HG03066 (cell line): ENCODE data around the gene LRRC61.
A peak's percentile ranks its signal among the peaks of the same experiment; 100 is the strongest.
"Not testable (repeated sequence)": the region's sequence is repeated elsewhere in the genome, so short reads cannot be mapped to it uniquely, and the experiment has no call there.

Source experiments
- ATAC-seq: cut with Tn5 transposase; IDR thresholded peaks from one replicate; pipeline ENCODE4 v1.9.1; 2021; ENCODE audit warnings: low read depth; ENCODE audit not compliant: unreplicated experiment

Gene LRRC61

GRCh38 chr7:150380463-150380862, 57.3 kb downstream of the LRRC61 start:
- peak; percentile 19 for ATAC-seq

- ATAC-seq: no peak
These were observed 57.9 kb downstream of the LRRC61 start for GRCh38 chr7:150381096-150381495.

- ATAC-seq: no peak
These were observed 58.6 kb downstream of the LRRC61 start for GRCh38 chr7:150381785-150382122.

GRCh38 chr7:150382123-150382843, 59.1 kb downstream of the LRRC61 start:
- ATAC-seq: no peak

- no peak for ATAC-seq
These were observed 59.7 kb downstream of the LRRC61 start for GRCh38 chr7:150382844-150383225.

- no peak for ATAC-seq
These were observed 60.7 kb downstream of the LRRC61 start for GRCh38 chr7:150383710-150384397.

- ATAC-seq: no peak
These were observed 61.5 kb downstream of the LRRC61 start for GRCh38 chr7:150384406-150385301.

- no peak for ATAC-seq
These were observed 62.2 kb downstream of the LRRC61 start for GRCh38 chr7:150385302-150385723.

GRCh38 chr7:150385884-150386283, 62.7 kb downstream of the LRRC61 start:
- ATAC-seq: not testable (repeated sequence)
